K562 (cell line): ENCODE data around the gene UQCC2. TPM values are rescaled to one million over a fixed set of nuclear protein-coding genes. Genes with fewer than 3 reads are reported as not detected.

Experiments used
- ATAC-seq: fragments of 200-7000 bp; cut with Tn5 transposase; 3 replicates; pipeline ENCODE4 v1.9.1; 2020; ENCODE audit warnings: moderate library complexity
- BruUV-seq: library from RNA; stranded (reverse); fragments of 400-500 nt; replicated peaks from 2 replicates; lab custom pipeline; 2021; lab: Mats Ljungman, UMichigan
- CTCF ChIA-PET: fragments of 300-600 bp; formaldehyde crosslinking; extraction: SDS; loops from one replicate; lab custom pipeline; 2021; ENCODE audit warnings: low intra/inter-chr PET ratio; lab: Yijun Ruan, JAX
- POLR2A ChIA-PET: fragments of 300-600, 350-650 bp; sonication (Branson Sonifier 250); formaldehyde crosslinking; extraction: SDS; loops from one replicate; lab custom pipeline; 2021; ENCODE audit warnings: antibody characterized with exemption, inconsistent platforms; lab: Yijun Ruan, JAX
- DNase-seq, 4 experiments: peaks; one replicate each; pipeline versions ENCODE4 v3.0.0 to v3.0.0-alpha.2; 2011 to 2018; ENCODE audit warnings: low spot score in 3 of 4, mixed read lengths in 3 of 4; ENCODE audit errors: extremely low read depth in 1 of 4
- FAIRE-seq: peaks from 2 replicates; lab custom pipeline; 2011; peaks lifted over from hg19 to GRCh38; lab: Jason Lieb, UNC
- H2AFZ ChIP-seq: 2 replicates; pipeline ENCODE4 v1.6.0; 2011; ENCODE audit warnings: low read depth, low read length, control low read depth, inconsistent platforms
- H3K27ac ChIP-seq: fragments of 200-600 bp; 3 replicates; pipeline ENCODE4 v1.8.0; 2011; ENCODE audit warnings: low read depth, mild to moderate bottlenecking, control low read depth, inconsistent platforms, low read length, moderate library complexity, mixed read lengths; ENCODE audit errors: extremely low read depth
- H3K27me3 ChIP-seq, 2 experiments: fragments of 300-600 bp in 1 of 2; 2 replicates in 1 of 2; 3 replicates in 1 of 2; pipeline versions ENCODE4 v1.6.0 to v1.8.0; 2011; ENCODE audit warnings: inconsistent platforms in 2 of 2, low read length in 2 of 2, mild to moderate bottlenecking in 1 of 2, mixed read lengths in 1 of 2, moderate library complexity in 1 of 2; ENCODE audit not compliant: control insufficient read depth in 2 of 2, insufficient read depth in 2 of 2
- H3K36me3 ChIP-seq: fragments of 300-600 bp; 3 replicates; pipeline ENCODE4 v1.8.0; 2011; ENCODE audit warnings: mild to moderate bottlenecking, low read length, inconsistent platforms; ENCODE audit not compliant: control insufficient read depth, insufficient read depth
- H3K4me1 ChIP-seq, 2 experiments: fragments of 200-600 bp in 1 of 2; replicated peaks in 1 of 2; 2 replicates in 1 of 2; 3 replicates in 1 of 2; pipeline versions ENCODE4 v1.5.1 to v1.8.0; 2011; ENCODE audit warnings: inconsistent platforms in 2 of 2, low read length in 2 of 2, mild to moderate bottlenecking in 1 of 2, mixed read lengths in 1 of 2, moderate library complexity in 1 of 2; ENCODE audit not compliant: control insufficient read depth in 2 of 2, insufficient read depth in 2 of 2
- H3K4me2 ChIP-seq: 2 replicates; pipeline ENCODE4 v1.6.1; 2011; ENCODE audit warnings: low read length, control low read depth, inconsistent platforms, mixed read lengths; ENCODE audit not compliant: insufficient read depth
- H3K4me3 ChIP-seq: fragments of 200-600 bp; sonication (generic), shearing (Covaris generic); 2 replicates; pipeline ENCODE4 v1.5.1; 2016; ENCODE audit warnings: control low read depth, inconsistent platforms
- H3K79me2 ChIP-seq: fragments of 200-600 bp; 3 replicates; pipeline ENCODE4 v1.8.0; 2011; ENCODE audit warnings: low read length, inconsistent platforms; ENCODE audit not compliant: control insufficient read depth, insufficient read depth
- H3K9ac ChIP-seq, 2 experiments: 2 replicates each; pipeline versions ENCODE4 v1.6.0 to v1.6.1; 2011; ENCODE audit warnings: low read depth in 2 of 2, low read length in 2 of 2, control low read depth in 1 of 2, inconsistent platforms in 1 of 2, mild to moderate bottlenecking in 1 of 2, mixed read lengths in 1 of 2; ENCODE audit not compliant: insufficient read depth in 1 of 2
- H3K9me1 ChIP-seq: one replicate; pipeline ENCODE4 v1.6.0; 2011; ENCODE audit warnings: inconsistent platforms, mild to moderate bottlenecking, low read length, moderate library complexity; ENCODE audit not compliant: control insufficient read depth, insufficient read depth
- H3K9me3 ChIP-seq: replicated peaks from 2 replicates; pipeline ENCODE4 v1.5.1; 2011; ENCODE audit warnings: low read depth, low read length, inconsistent platforms; ENCODE audit not compliant: control insufficient read depth, insufficient read depth
- H4K20me1 ChIP-seq: replicated peaks from 2 replicates; pipeline ENCODE4 v1.6.1; 2011; ENCODE audit warnings: low read length, inconsistent platforms, mixed read lengths; ENCODE audit not compliant: control insufficient read depth, insufficient read depth
- BRD9 ChIP-seq: fragments of 450-650 bp; IDR thresholded peaks from 2 replicates; pipeline ENCODE4 v1.6.1; 2018; ENCODE audit warnings: low read depth; ENCODE audit not compliant: partially characterized antibody
- CHD1 ChIP-seq: fragments of 200-600 bp; sonication (generic); IDR thresholded peaks from one replicate; pipeline ENCODE4 v1.6.1; 2012; ENCODE audit warnings: mild to moderate bottlenecking, moderate library complexity, low read length, inconsistent platforms
- FOXJ3 ChIP-seq: sonication (generic); formaldehyde crosslinking; IDR thresholded peaks from 2 replicates; pipeline ENCODE4 v1.4.0; 2020; ENCODE audit warnings: mild to moderate bottlenecking, missing genetic modification reagents
- FOXO4 ChIP-seq: fragments of 450-650 bp; formaldehyde crosslinking; IDR thresholded peaks from 2 replicates; pipeline ENCODE4 v1.4.0; 2020; ENCODE audit warnings: mild to moderate bottlenecking, moderate library complexity
- MCM5 ChIP-seq: fragments of 450-650 bp; IDR thresholded peaks from 2 replicates; pipeline ENCODE4 v1.6.1; 2016; ENCODE audit warnings: low read depth
- NFATC3 ChIP-seq: fragments of 450-650 bp; IDR thresholded peaks from 2 replicates; pipeline ENCODE4 v1.6.1; 2017; ENCODE audit warnings: mild to moderate bottlenecking
- SNIP1 ChIP-seq: fragments of 450-650 bp; IDR thresholded peaks from 2 replicates; pipeline ENCODE4 v1.7.1; 2017; ENCODE audit warnings: low read depth, mild to moderate bottlenecking
- TAF15 ChIP-seq: fragments of 200-400 bp; formaldehyde crosslinking; IDR thresholded peaks from 2 replicates; pipeline ENCODE4 v1.6.1; 2017; ENCODE audit warnings: mild to moderate bottlenecking, low read depth, low read length, moderate library complexity
- U2AF1 ChIP-seq: fragments of 200-400 bp; formaldehyde crosslinking; optimal IDR thresholded peaks from 2 replicates; pipeline ENCODE3; 2017; ENCODE audit warnings: mild to moderate bottlenecking, low read depth, low read length, moderate library complexity
- WHSC1 ChIP-seq: IDR thresholded peaks from one replicate; pipeline ENCODE4 v1.6.1; 2012; ENCODE audit warnings: low read length, control low read depth, inconsistent platforms
- WGBS: fragments of 100-300 bp; shearing (Covaris generic); methylation state at CpG from one replicate; pipeline ENCODE4 v1.1.6; 2016; ENCODE audit warnings: low coverage, mixed read lengths; ENCODE audit not compliant: insufficient coverage; ENCODE audit errors: missing lambda C conversion rate; 5-methylcytosine and 5-hydroxymethylcytosine counted together
- in situ Hi-C: fragments of 300-500 bp; cut with MboI; formaldehyde crosslinking; loops from 4 replicates; pipeline ENCODE4 v1.15.0; 2018; ENCODE audit warnings: inconsistent platforms, mixed read lengths
- intact Hi-C: fragments of 100-400 bp; cut with micrococcal nuclease; formaldehyde crosslinking; loops from 2 replicates; pipeline ENCODE4 v1.14.2; 2022
- polyA plus RNA-seq, 8 experiments: library from polyadenylated mRNA; depleted of rRNA in 4 of 8; stranded (reverse) in 5 of 8; unstranded in 3 of 8; fragments of >200 nt; fragmentation: Nextera tagmentation in 2 of 8; fragmentation: Illumina TruSeq in 1 of 8; extraction: Ambion mirVana in 2 of 8; extraction: Trizol in 1 of 8; gene quantifications; 2 replicates each; pipeline versions ENCODE4 v1.2.1 to v1.2.3, GENCODE V29; 2011 to 2014; ENCODE audit warnings: inconsistent platforms in 1 of 8, missing spikeins in 1 of 8
- total RNA-seq, 7 experiments: library from RNA; depleted of rRNA in 6 of 7; stranded (reverse); fragments of >200 nt in 6 of 7; fragmentation: Illumina TruSeq in 2 of 7; extraction: Trizol in 2 of 7; gene quantifications; 2 replicates each; pipeline versions ENCODE4 v1.2.1 to v1.2.3, GENCODE V29; 2011 to 2021; ENCODE audit warnings: low replicate concordance in 1 of 7
- TF ChIP-seq, protein P1 (sequence below): fragments of 450-650 bp; IDR thresholded peaks from 2 replicates; pipeline ENCODE4 v1.6.1; 2016

The UQCC2 gene
- total and polyA plus RNA-seq, 9 of the 15 experiments (the other 6 are each of a cell fraction or from before 2014, with no cell fraction given), result 58.5 to 927 (median 158) TPM

DNA sequence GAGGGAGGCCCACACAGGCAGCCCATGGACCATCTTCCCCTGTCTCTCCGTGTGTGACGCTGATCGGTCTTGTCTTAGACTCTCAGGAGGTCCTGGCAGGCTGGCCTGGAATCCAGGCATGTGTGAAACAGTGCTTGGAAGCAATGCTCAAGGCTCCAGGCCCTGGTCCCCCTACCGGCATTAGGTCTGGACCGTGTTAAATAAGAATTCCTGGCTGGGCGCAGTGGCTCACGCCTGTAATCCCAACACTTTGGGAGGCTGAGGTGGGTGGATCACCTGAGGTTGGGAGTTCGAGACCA lies 22.2 kb upstream of the UQCC2 start:
- Histone ChIP-seq H4K20me1 (peaks cover 15% of the 10 kb centered on the region), H3K9me3 (no peaks in the 10 kb centered on the region), H3K4me2 (no peak overlapping the region), H3K36me3 (no peaks in the 10 kb centered on the region), H3K9ac (no peak overlapping the region), H2AFZ (no peak overlapping the region), H3K27ac (no peak overlapping the region), H3K4me1 (peaks cover 10 to 15% of the 10 kb centered on the region in 2 experiments; a peak in 4 of 5 replicates), H3K79me2 (no peaks in the 10 kb centered on the region), H3K9me1 (no peaks in the 10 kb centered on the region), H3K27me3 (peaks cover 32 to 67% of the 10 kb centered on the region in 2 experiments), H3K4me3 (no peak overlapping the region)
- ATAC-seq, result no peak
- DNase-seq, result no peak
- no TSS peak for BruUV-seq
- in situ Hi-C loops (no loop called here), intact Hi-C loops (no loop called here)
- POLR2A ChIA-PET, result no interaction called here
- FAIRE-seq, result no peak
- TF ChIP-seq MCM5, result no peak
- TF ChIP-seq, protein P1, sequence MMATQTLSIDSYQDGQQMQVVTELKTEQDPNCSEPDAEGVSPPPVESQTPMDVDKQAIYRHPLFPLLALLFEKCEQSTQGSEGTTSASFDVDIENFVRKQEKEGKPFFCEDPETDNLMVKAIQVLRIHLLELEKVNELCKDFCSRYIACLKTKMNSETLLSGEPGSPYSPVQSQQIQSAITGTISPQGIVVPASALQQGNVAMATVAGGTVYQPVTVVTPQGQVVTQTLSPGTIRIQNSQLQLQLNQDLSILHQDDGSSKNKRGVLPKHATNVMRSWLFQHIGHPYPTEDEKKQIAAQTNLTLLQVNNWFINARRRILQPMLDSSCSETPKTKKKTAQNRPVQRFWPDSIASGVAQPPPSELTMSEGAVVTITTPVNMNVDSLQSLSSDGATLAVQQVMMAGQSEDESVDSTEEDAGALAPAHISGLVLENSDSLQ, result no peak
- TF ChIP-seq TAF15, result no peak
- TF ChIP-seq SNIP1, result no peak
- no peak for TF ChIP-seq FOXJ3
- no peak for TF ChIP-seq CHD1
- TF ChIP-seq NFATC3, result no peak
- no peak for TF ChIP-seq WHSC1
- TF ChIP-seq BRD9, result no peak
- TF ChIP-seq FOXO4 (CRISPR knock-in tag), result no peak
- no peak for TF ChIP-seq U2AF1
- CTCF ChIA-PET, result no interaction called here
- 30% methylated on average over 8 of the region's 8 CpGs for WGBS
